Measurements from ENCODE around the gene HOXD11. TPM values are rescaled to one million over a fixed set of nuclear protein-coding genes. Genes with fewer than 3 reads are reported as not detected.
A peak's percentile ranks its signal among the peaks of the same experiment; 100 is the strongest.

Gene HOXD11
- total RNA-seq: 1 to 10 TPM in 1 of 2 donors, under 1 TPM in 1; 0.37 to 4.2 TPM
- long read RNA-seq: 0 reads

- DNase-seq (peak in 1 of 2 donors; percentile 71), ATAC-seq (peak; percentile 58)
- intact Hi-C loops (cut with DNase I, micrococcal nuclease): no loop called here
These were observed at the start of gene HOXD11 for GRCh38 chr2:176106581-176107539. TSS of gene HOXD11 (plus strand) at chr2:176107280. CDS start at chr2:176107356, 76 bp downstream.

DNA sequence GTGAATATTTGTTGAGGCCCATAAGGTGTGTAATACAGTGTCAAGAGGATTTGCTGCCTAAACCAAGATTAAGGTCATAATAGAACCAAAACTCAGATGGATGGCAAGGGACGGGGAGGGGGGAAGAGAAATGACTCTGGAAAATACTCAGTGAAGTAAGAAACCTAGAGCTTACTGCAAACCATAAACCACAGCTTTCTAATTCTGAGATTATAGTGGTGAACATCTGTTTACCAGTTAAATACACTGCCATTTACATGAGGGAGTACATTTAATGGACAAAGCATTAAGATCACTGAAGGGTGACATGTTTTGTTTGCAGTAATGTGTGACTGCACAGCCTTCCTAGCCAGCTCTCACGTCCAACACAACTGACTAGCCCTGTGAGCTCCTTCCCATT is 43.1 kb upstream of the HOXD11 start:
- ATAC-seq: no peak
- no peak for DNase-seq
- intact Hi-C loops (cut with DNase I, micrococcal nuclease): no loop called here

DNA sequence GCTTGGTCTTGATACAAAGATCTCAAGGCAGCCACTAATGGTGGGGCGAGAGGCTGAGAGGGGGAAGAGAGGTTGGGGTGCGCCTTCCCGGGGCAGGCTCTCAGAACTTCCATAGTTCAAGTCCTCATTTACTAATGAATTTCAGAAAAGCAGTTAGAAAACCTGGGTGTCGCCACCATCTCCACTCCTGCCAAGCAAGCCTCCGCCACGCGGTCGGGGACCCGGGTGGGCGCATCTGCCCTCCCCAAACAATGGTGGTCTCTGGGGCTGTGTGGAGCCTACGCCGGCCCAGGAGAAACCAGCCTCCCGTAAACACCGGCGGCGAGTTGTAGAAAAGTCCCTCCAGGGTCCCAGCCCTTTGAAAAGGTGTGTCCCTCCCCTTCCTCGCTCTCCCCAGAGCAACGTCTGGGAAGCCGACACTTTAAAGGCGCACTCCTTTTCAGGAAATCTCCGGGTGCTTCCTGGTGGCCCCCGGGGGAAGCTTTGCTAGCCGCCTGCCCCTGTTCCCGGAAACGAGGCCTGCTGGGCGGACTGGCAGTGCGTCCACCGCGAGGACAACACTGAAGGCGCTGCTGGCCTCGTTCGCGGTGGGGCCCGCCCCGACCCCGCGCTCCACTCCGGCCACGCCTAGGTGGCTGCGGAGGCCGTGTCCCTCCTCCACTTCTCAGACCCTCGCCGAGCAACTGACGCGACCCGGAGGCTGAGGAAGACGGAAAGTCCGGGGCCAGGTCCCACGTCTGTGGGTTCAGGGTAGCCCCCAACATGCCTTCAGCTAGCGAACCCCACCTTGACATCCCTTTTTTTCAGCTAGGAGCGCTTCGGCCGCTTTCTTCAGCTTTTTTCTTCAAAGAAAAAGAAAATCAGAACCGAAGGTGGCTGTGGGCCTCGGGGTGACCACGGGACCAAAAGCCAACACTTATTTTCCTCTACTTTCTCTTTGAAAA is 40.2 kb upstream of the HOXD11 start:
- DNase-seq (no peak), ATAC-seq (peak; percentile 38)
- intact Hi-C loops (cut with DNase I, micrococcal nuclease): no loop called here

- DNase-seq (no peak), ATAC-seq (peak; percentile 74)
- intact Hi-C loops (cut with DNase I, micrococcal nuclease): no loop called here
These were observed 39.3 kb upstream of the HOXD11 start for GRCh38 chr2:176067589-176068418.

- intact Hi-C loops (cut with DNase I, micrococcal nuclease): no loop called here
- DNase-seq: no peak
- peak; percentile 25 for ATAC-seq
These were observed 38.7 kb upstream of the HOXD11 start for GRCh38 chr2:176068419-176068832.

GRCh38 chr2:176071330-176072291 is 35.5 kb upstream of the HOXD11 start:
- intact Hi-C loops (cut with DNase I, micrococcal nuclease): no loop called here
- DNase-seq: no peak
- no peak for ATAC-seq

GRCh38 chr2:176072292-176072669 is 34.8 kb upstream of the HOXD11 start:
- ATAC-seq (no peak), DNase-seq (no peak)
- intact Hi-C loops (cut with DNase I, micrococcal nuclease): no loop called here

DNA sequence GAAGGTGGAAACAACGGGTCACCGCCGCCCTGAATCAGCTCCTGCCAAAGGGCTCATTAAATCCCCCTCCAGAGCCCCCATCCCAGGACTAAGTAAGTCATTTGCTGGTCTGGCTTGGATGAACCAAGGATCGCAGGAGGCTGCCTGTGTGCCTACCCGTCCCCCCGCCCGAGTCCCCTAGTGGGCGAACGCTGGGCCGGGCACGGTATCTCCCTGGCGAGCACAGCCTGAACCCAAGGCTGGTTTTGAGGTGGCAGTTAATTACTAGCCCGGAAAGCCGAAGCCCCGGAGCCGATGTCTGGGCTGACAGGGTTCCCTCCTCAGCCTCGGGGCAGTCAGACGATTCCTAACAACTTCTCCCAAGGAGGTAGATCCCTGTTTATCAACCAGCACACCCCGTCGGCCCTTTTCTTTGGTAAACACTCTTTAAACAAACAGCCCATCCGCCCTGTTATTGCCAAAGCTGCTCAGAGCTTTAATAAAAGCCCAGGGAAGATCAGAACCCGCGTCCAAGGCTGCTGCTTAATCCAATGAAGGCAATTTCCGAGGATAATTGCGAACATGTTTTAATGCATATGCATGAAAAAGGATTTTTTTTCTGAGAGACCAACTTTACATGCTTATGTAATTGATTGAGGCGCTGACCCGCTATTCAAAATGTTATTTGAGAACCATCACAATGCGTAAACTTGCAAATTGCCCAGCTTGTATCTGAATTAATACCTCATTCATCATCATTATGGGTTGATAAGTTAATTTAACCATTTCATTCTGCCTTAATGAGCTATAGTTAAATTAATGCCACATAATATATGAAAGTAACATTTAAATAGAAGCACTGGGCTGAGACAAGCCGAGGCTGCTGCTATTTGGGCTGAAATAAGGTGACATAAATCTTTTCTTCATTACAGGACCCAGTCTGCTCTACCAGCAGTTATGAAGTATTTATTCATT is 33.9 kb upstream of the HOXD11 start:
- DNase-seq: no peak
- ATAC-seq: no peak
- intact Hi-C loops (cut with DNase I, micrococcal nuclease): no loop called here

GRCh38 chr2:176074919-176075425 is 32.1 kb upstream of the HOXD11 start:
- intact Hi-C loops (cut with DNase I, micrococcal nuclease): no loop called here
- no peak for ATAC-seq
- no peak for DNase-seq

- DNase-seq (no peak), ATAC-seq (no peak)
- intact Hi-C loops (cut with DNase I, micrococcal nuclease): no loop called here
These were observed 31.6 kb upstream of the HOXD11 start for GRCh38 chr2:176075481-176075880.

DNA sequence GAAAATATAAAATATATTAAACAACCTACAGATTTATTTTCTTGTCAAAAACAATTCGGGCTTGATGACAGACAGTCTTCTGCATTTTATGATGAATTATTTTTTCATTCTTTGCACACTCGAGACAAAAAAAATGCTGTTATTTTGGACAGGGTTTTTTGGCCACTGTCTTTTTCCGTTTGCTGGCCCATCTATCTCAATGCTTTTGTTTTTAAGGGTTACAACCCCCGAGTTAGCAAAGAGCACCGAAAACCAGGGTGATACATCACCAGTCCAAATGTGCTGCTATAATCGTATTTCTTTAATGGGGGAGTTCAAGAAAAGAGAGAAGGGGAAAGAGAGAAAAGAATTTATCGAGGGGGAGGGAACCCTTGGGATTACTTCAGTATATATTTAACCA is 31.0 kb upstream of the HOXD11 start:
- intact Hi-C loops (cut with DNase I, micrococcal nuclease): no loop called here
- ATAC-seq: no peak
- DNase-seq: no peak

DNA sequence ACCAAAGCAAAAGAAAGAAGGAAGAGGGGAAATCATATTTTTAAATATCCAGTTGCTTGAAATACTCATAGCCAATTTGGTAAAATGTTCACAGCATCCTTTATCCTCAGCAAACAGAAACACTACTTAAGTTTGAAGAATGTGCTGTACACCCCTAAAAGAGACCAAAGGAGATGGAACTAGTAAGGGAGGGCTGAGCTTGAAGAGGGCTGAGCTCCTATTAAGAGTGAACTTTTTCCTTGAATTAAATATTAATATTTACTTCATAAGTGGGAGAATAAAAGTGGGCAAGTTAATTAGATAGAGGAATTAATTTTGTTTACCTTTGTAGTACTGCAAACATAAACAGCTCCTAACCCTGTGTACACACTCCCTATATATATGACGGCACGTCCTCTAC is 30.3 kb upstream of the HOXD11 start:
- ATAC-seq: no peak
- intact Hi-C loops (cut with DNase I, micrococcal nuclease): no loop called here

DNA sequence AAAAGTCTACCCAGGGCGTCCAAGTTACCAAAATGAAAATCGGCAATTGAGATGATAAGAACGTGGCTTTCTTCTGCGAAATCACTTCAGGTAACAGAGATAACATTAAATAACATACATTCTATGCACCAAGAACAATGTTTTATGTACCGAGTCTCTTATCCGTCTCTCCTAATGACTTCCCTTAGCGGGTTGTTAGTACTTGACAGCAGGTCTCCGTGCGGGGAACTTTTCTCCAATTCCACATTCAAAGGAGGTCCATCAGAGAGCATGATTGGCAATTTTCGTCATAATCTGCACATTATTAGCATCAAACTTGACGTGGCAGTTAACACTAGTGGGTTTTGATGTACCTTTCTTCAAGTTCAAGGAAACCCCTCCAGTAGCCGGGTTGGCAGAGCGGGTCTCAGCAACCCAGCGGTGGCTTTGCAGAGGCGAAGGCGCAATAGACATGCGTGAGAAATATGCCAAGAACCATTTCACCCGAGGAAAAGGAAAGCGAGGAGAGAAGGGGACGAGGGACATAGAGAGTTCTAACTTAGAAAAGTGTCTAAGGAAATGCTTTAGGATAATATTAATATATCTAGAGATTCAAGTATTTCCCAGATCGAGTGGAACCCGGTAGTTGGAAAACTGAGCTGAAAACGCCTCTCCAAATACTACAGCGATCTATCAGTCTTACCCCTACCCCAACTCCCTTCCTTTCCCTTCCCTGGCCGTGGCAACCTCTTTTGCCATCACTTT is 28.4 kb upstream of the HOXD11 start:
- intact Hi-C loops (cut with DNase I, micrococcal nuclease): no loop called here
- no peak for DNase-seq
- ATAC-seq: no peak

More for the DNA sequence above, 30.3 kb upstream of the HOXD11 start:
- DNase-seq: no peak

- DNase-seq (no peak), ATAC-seq (no peak)
- intact Hi-C loops (cut with DNase I, micrococcal nuclease): no loop called here
These were observed 27.7 kb upstream of the HOXD11 start for GRCh38 chr2:176079285-176079830.

GRCh38 chr2:176079831-176080539 is 27.1 kb upstream of the HOXD11 start:
- ATAC-seq: peak; percentile 67

More at GRCh38 chr2:176079831-176080539, 27.1 kb upstream of the HOXD11 start:
- DNase-seq: peak in 1 of 2 donors; percentile 50
- intact Hi-C loops (cut with DNase I, micrococcal nuclease): loop anchor here in 1 of 2 donors (5.0 kb wide), 1 partner anchor 393 kb away; no protein-coding TSS in a partner anchor
